Measurements from ENCODE around the gene OBP2A. TPM values are rescaled to one million over a fixed set of nuclear protein-coding genes. Genes with fewer than 3 reads are reported as not detected.

OBP2A gene
- total RNA-seq, 4 donors from 2014 or later: 1.0 to 3.9 (median 1.7) TPM; not detected in 1

GRCh38 chr9:135501261-135502167 lies 44.4 kb upstream of the OBP2A start:
- no peak for DNase-seq (ENCODE audit: low spot score in 2 of 2)
- H3K27me3 ChIP-seq: no peaks in the 10 kb centered on the region
- H3K4me3 ChIP-seq: peak overlapping the region; percentile 63
- peaks cover 32% of the 10 kb centered on the region for H3K4me1 ChIP-seq
- no peak overlapping the region for H3K27ac ChIP-seq
- no peaks in the 10 kb centered on the region for H3K9me3 ChIP-seq
- 90% methylated on average over 12 of the region's 38 CpGs for WGBS
- TF ChIP-seq EP300 (IDR thresholded peaks at IDR 0.05) (no peak), POLR2A (IDR thresholded peaks at IDR 0.05) (no peak), CTCF (IDR thresholded peaks at IDR 0.05) (no peak), POLR2AphosphoS5 (IDR thresholded peaks at IDR 0.05) (no peak)
- H3K36me3 ChIP-seq: peaks cover 24% of the 10 kb centered on the region

- Histone ChIP-seq H3K27ac (no peak overlapping the region), H3K27me3 (no peaks in the 10 kb centered on the region), H3K36me3 (peaks cover 24% of the 10 kb centered on the region), H3K9me3 (no peaks in the 10 kb centered on the region), H3K4me3 (peak overlapping the region; percentile 63), H3K4me1 (peaks cover 32% of the 10 kb centered on the region)
- 88% methylated on average over 15 of the region's 15 CpGs for WGBS
- DNase-seq (ENCODE audit: low spot score in 2 of 2): peak in 1 of 2 donors; percentile 59
- no peak for TF ChIP-seq CTCF (IDR thresholded peaks at IDR 0.05)
- TF ChIP-seq EP300 (IDR thresholded peaks at IDR 0.05): no peak
- no peak for TF ChIP-seq POLR2A (IDR thresholded peaks at IDR 0.05)
- no peak for TF ChIP-seq POLR2AphosphoS5 (IDR thresholded peaks at IDR 0.05)
Observed at GRCh38 chr9:135502168-135502872, 43.6 kb upstream of the OBP2A start.

- H3K27me3 ChIP-seq: no peaks in the 10 kb centered on the region
Observed at GRCh38 chr9:135502873-135503321, 43.0 kb upstream of the OBP2A start.

DNA sequence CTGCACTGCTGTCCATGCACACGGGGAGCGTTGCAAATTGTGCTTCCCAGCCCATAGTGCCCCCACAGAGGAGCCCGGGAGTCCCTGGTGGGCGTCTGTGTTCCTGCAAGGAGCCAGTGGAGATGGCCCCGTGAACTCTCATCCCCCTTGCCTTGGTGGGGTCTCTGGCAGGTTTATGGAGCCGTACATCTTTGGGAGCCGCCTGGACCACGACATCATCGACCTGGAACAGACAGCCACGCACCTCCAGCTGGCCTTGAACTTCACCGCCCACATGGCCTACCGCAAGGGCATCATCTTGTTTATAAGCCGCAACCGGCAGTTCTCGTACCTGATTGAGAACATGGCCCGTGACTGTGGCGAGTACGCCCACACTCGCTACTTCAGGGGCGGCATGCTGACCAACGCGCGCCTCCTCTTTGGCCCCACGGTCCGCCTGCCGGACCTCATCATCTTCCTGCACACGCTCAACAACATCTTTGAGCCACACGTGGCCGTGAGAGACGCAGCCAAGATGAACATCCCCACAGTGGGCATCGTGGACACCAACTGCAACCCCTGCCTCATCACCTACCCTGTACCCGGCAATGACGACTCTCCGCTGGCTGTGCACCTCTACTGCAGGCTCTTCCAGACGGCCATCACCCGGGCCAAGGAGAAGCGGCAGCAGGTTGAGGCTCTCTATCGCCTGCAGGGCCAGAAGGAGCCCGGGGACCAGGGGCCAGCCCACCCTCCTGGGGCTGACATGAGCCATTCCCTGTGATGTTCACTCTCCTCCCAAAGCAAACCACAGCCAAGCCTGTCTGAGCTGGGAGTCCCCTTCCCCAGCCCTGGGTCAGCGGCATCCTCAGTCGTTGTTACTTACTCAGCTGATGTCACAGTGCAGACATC lies 42.3 kb upstream of the OBP2A start:
- TF ChIP-seq POLR2A (IDR thresholded peaks at IDR 0.05) (no peak), POLR2AphosphoS5 (IDR thresholded peaks at IDR 0.05) (no peak), CTCF (IDR thresholded peaks at IDR 0.05) (no peak), EP300 (IDR thresholded peaks at IDR 0.05) (no peak)
- peaks cover 24% of the 10 kb centered on the region for H3K36me3 ChIP-seq
- no peaks in the 10 kb centered on the region for H3K9me3 ChIP-seq
- DNase-seq (ENCODE audit: low spot score in 2 of 2): peak in 1 of 2 donors; percentile 59
- WGBS: 85% methylated on average over 29 of the region's 41 CpGs
- H3K27me3 ChIP-seq: no peaks in the 10 kb centered on the region
- peaks cover 32% of the 10 kb centered on the region for H3K4me1 ChIP-seq
- no peak overlapping the region for H3K4me3 ChIP-seq
- H3K27ac ChIP-seq: no peak overlapping the region

More at GRCh38 chr9:135502873-135503321, 43.0 kb upstream of the OBP2A start:
- Histone ChIP-seq H3K36me3 (peaks cover 24% of the 10 kb centered on the region), H3K9me3 (no peaks in the 10 kb centered on the region), H3K4me3 (no peak overlapping the region), H3K27ac (no peak overlapping the region), H3K4me1 (peaks cover 32% of the 10 kb centered on the region)
- TF ChIP-seq CTCF (IDR thresholded peaks at IDR 0.05) (no peak), POLR2AphosphoS5 (IDR thresholded peaks at IDR 0.05) (no peak), POLR2A (IDR thresholded peaks at IDR 0.05) (no peak), EP300 (IDR thresholded peaks at IDR 0.05) (no peak)
- 100% methylated on average over 5 of the region's 16 CpGs for WGBS
- DNase-seq (ENCODE audit: low spot score in 2 of 2): peak in 1 of 2 donors; percentile 56

All from suprapubic skin (tissue), 4 donors.